Right lung (tissue), 10 donors: ENCODE data around the gene UBQLN4. TPM values are rescaled to one million over a fixed set of nuclear protein-coding genes. Genes with fewer than 3 reads are reported as not detected.

ENCODE experiments used
- DNase-seq, 2 donors: peaks; one replicate each; pipeline ENCODE4 v3.0.0-alpha.2; 2013
- long read RNA-seq, 8 donors: transcript quantifications; one replicate each; lab custom pipeline, GENCODE V29; 2026
- polyA plus RNA-seq, 5 donors: library from polyadenylated mRNA; unstranded; fragments of 120-200 nt; gene quantifications; one replicate each; pipeline versions ENCODE4 v1.2.1 to v1.2.3, GENCODE V29; 2013; ENCODE audit warnings: inconsistent platforms in 1 of 5, low replicate concordance in 1 of 5; ENCODE audit not compliant: insufficient read length in 5 of 5, insufficient read depth in 1 of 5

UBQLN4 gene
- 10 to 100 TPM; 57.6 to 71.5 (median 63.0) TPM for polyA plus RNA-seq
- long read RNA-seq, donor 1, partial matches to known transcripts = 59 of 61 reads
- long read RNA-seq, donor 1, other reads (novel, unspliced or antisense) = 0 of 61 reads
- long read RNA-seq, donor 2, transcript UBQLN4-201 (11 exons, 3,576 nt) = major isoform, 6 of 6 reads
- long read RNA-seq, donor 2, partial matches to known transcripts = 0 of 6 reads
- long read RNA-seq, donor 2, other reads (novel, unspliced or antisense) = 0 of 6 reads
- long read RNA-seq, donor 3, partial matches to known transcripts = 118 of 195 reads
- long read RNA-seq, donor 3, other reads (novel, unspliced or antisense) = 77 of 195 reads
- long read RNA-seq, donor 4, partial matches to known transcripts = 20 of 22 reads
- long read RNA-seq, donor 4, other reads (novel, unspliced or antisense) = 0 of 22 reads
- long read RNA-seq, donor 5, transcript UBQLN4-201 (11 exons, 3,576 nt) = major isoform, 7 of 167 reads
- long read RNA-seq, donor 5, partial matches to known transcripts = 62 of 167 reads
- long read RNA-seq, donor 5, other reads (novel, unspliced or antisense) = 98 of 167 reads
- long read RNA-seq, donor 6, transcript UBQLN4-201 (11 exons, 3,576 nt) = major isoform, 12 of 52 reads
- long read RNA-seq, donor 6, partial matches to known transcripts = 40 of 52 reads
- long read RNA-seq, donor 6, other reads (novel, unspliced or antisense) = 0 of 52 reads
- long read RNA-seq, donor 7, transcript UBQLN4-201 (11 exons, 3,576 nt) = major isoform, 19 of 71 reads
- long read RNA-seq, donor 7, partial matches to known transcripts = 50 of 71 reads
- long read RNA-seq, donor 7, other reads (novel, unspliced or antisense) = 0 of 71 reads
- long read RNA-seq, donor 8, partial matches to known transcripts = 11 of 14 reads
- long read RNA-seq, donor 8, other reads (novel, unspliced or antisense) = 0 of 14 reads

- DNase-seq = peak; percentile 88
These were observed at the start of gene UBQLN4 for GRCh38 chr1:156053768-156054499. Gene UBQLN4, minus strand, starts transcription at chr1:156053798. Its CDS starts 97 bp downstream, at chr1:156053701.

- DNase-seq = no peak
These were observed 49.3 kb upstream of the UBQLN4 start for GRCh38 chr1:156102633-156103511.

GRCh38 chr1:156101880-156102279, 48.3 kb upstream of the UBQLN4 start:
- DNase-seq = no peak

GRCh38 chr1:156100205-156100995, 46.8 kb upstream of the UBQLN4 start:
- DNase-seq = no peak

GRCh38 chr1:156099282-156099681, 45.7 kb upstream of the UBQLN4 start:
- DNase-seq = no peak

GRCh38 chr1:156098784-156099183, 45.2 kb upstream of the UBQLN4 start:
- DNase-seq = no peak

- no peak for DNase-seq
These were observed 44.0 kb upstream of the UBQLN4 start for GRCh38 chr1:156097499-156098178.

GRCh38 chr1:156096640-156097391, 43.2 kb upstream of the UBQLN4 start:
- peak; percentile 62 to 70 for DNase-seq

- no peak for DNase-seq
These were observed 42.4 kb upstream of the UBQLN4 start for GRCh38 chr1:156095906-156096508.

GRCh38 chr1:156091610-156092009, 38.0 kb upstream of the UBQLN4 start:
- no peak for DNase-seq

GRCh38 chr1:156090840-156091188, 37.2 kb upstream of the UBQLN4 start:
- peak; percentile 67 to 76 for DNase-seq

- no peak for DNase-seq
These were observed 36.7 kb upstream of the UBQLN4 start for GRCh38 chr1:156090138-156090839.

GRCh38 chr1:156089704-156090103, 36.1 kb upstream of the UBQLN4 start:
- no peak for DNase-seq

GRCh38 chr1:156086256-156086662, 32.7 kb upstream of the UBQLN4 start:
- no peak for DNase-seq

GRCh38 chr1:156083800-156084790, 30.5 kb upstream of the UBQLN4 start:
- DNase-seq = no peak
